ENCODE results near the gene FADS1. TPM values are rescaled to one million over a fixed set of nuclear protein-coding genes. Genes with fewer than 3 reads are reported as not detected.

The FADS1 gene
- total and polyA plus RNA-seq, 2 of the 8 experiments (the other 6 are each of a cell fraction or from before 2014, with no cell fraction given), result 115 to 141 TPM

DNA sequence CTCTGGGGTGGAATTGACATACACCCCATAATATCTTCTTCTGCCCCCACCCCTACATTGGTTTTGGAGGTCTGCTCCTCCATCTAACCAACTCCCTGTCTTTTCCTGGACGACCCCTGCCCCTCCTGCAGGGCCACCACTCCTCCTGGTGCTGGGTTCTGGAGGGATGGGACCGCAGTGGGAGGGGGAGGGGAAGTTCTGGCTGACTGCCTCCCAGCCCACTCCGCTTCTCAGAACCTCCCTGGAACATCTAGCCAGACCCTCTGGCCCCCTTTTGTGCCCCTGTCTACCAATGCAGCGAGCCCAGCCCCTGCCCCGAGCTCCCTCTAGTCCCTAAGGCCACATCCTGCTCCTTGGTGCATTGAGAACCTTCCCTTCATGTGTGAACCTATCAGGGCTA is 63.1 kb downstream of the FADS1 start (continued):
- TF ChIP-seq EGR1 (IDR thresholded peaks at IDR 0.05; ENCODE audit: borderline replicate concordance, low read depth, low read length), result no peak
- TF ChIP-seq TAF7 (optimal IDR thresholded peaks at IDR 0.05; ENCODE audit: borderline replicate concordance, low read depth, low read length), result no peak
- no peak for TF ChIP-seq CHD1 (IDR thresholded peaks at IDR 0.05; ENCODE audit: low read depth, low read length)
- TF ChIP-seq RNF2 (IDR thresholded peaks at IDR 0.05; ENCODE audit: borderline replicate concordance, low read depth, low read length, missing control alignments, poor library complexity, severe bottlenecking), result no peak
